Subcutaneous adipose tissue (tissue), 4 donors: ENCODE measurements around the gene SEMA7A. TPM values are rescaled to one million over a fixed set of nuclear protein-coding genes. Genes with fewer than 3 reads are reported as not detected.

Experiments used
- CTCF ChIP-seq: fragments of 450-650 bp; IDR thresholded peaks from one replicate; pipeline ENCODE4 v1.5.1; 2016; ENCODE audit warnings: low read depth, mild to moderate bottlenecking, control low read depth, antibody characterized with exemption, moderate library complexity
- total RNA-seq, 4 donors: library from RNA; depleted of rRNA; stranded (reverse); fragments of >200 nt; gene quantifications; one replicate each; pipeline ENCODE4 v1.1.0, GENCODE V29; 2016

SEMA7A gene
- total RNA-seq, 4 donors from 2014 or later, result 0.38 to 2.4 (median 0.74) TPM

GRCh38 chr15:74395319-74396145 is 38.2 kb downstream of the SEMA7A start:
- TF ChIP-seq CTCF, result no peak

- TF ChIP-seq CTCF, result no peak
These were observed 39.5 kb downstream of the SEMA7A start for GRCh38 chr15:74394090-74394846.

- TF ChIP-seq CTCF, result no peak
These were observed 40.3 kb downstream of the SEMA7A start for GRCh38 chr15:74393423-74393822.

- TF ChIP-seq CTCF, result no peak
These were observed 40.9 kb downstream of the SEMA7A start for GRCh38 chr15:74392902-74393301.

- no peak for TF ChIP-seq CTCF
These were observed 41.3 kb downstream of the SEMA7A start for GRCh38 chr15:74392451-74392830.

- TF ChIP-seq CTCF, result no peak
These were observed 41.9 kb downstream of the SEMA7A start for GRCh38 chr15:74391582-74392450.
